Ovary (tissue), 9 donors: ENCODE measurements around the gene MESD. TPM values are rescaled to one million over a fixed set of nuclear protein-coding genes. Genes with fewer than 3 reads are reported as not detected.
"Not testable (repeated sequence)": the region's sequence is repeated elsewhere in the genome, so short reads cannot be mapped to it uniquely, and the experiment has no call there.

Experiments used
- DNase-seq, 5 donors: peaks; one replicate each; pipeline ENCODE4 v3.0.0-alpha.2; 2019 to 2020
- H3K27ac ChIP-seq, 2 donors: fragments of 200-600 bp; one replicate each; pipeline versions ENCODE4 v1.5.1 to v1.8.0; 2019 to 2022
- H3K27me3 ChIP-seq: fragments of 200-600 bp; one replicate; pipeline ENCODE4 v1.8.0; 2022
- H3K36me3 ChIP-seq: fragments of 200-600 bp; sonication (generic); one replicate; pipeline ENCODE4 v1.5.1; 2019
- H3K4me1 ChIP-seq: one replicate; pipeline ENCODE4 v1.8.1; 2013; ENCODE audit warnings: mild to moderate bottlenecking, moderate library complexity; ENCODE audit not compliant: insufficient read depth
- H3K4me3 ChIP-seq: fragments of 200-600 bp; sonication (generic); one replicate; pipeline ENCODE4 v1.5.1; 2017
- H3K9me3 ChIP-seq, 2 donors: fragments of 200-600 bp in 1 of 2; sonication (generic) in 1 of 2; one replicate each; pipeline versions ENCODE4 v1.5.1 to v1.8.1; 2013 to 2019; ENCODE audit warnings: mild to moderate bottlenecking in 1 of 2, moderate library complexity in 1 of 2
- CTCF ChIP-seq, 3 donors: fragments of 450-650 bp in 2 of 3; fragments of 200-600 bp in 1 of 3; IDR thresholded peaks; one replicate each; pipeline versions ENCODE4 v1.5.1 to v1.8.0; 2016 to 2022; ENCODE audit warnings: antibody characterized with exemption in 3 of 3, mild to moderate bottlenecking in 1 of 3
- EP300 ChIP-seq: sonication (generic); formaldehyde crosslinking; IDR thresholded peaks from one replicate; pipeline ENCODE4 v1.6.1; 2017; ENCODE audit warnings: antibody characterized with exemption
- POLR2A ChIP-seq: fragments of 450-650 bp; IDR thresholded peaks from one replicate; pipeline ENCODE4 v1.6.1; 2017; ENCODE audit warnings: antibody characterized with exemption, mild to moderate bottlenecking, moderate library complexity
- WGBS, 3 donors: extraction: QIAGEN DNeasy Blood & Tissue Kit in 1 of 3; methylation state at CpG; one replicate each; pipeline versions ENCODE4 v1.1.5 to v1.1.7; 2013 to 2017; 5-methylcytosine and 5-hydroxymethylcytosine counted together
- intact Hi-C, 4 donors: fragments of 100-400 bp; cut with DNase I; formaldehyde crosslinking; loops; one replicate each; pipeline versions ENCODE4 v1.11.0 to v1.15.1; 2022 to 2023
- polyA plus RNA-seq, 2 donors: library from polyadenylated mRNA; stranded (reverse); fragments of 200-250 nt in 1 of 2; fragments of 350-450 nt in 1 of 2; fragmentation: Illumina TruSeq in 1 of 2; extraction: RNeasy Lipid Tissue Mini Kit (QIAGEN cat#74804) in 1 of 2; gene quantifications; one replicate each; pipeline ENCODE4 v1.2.3, GENCODE V29; 2013 to 2014
- total RNA-seq, 7 donors: library from RNA; depleted of rRNA in 2 of 7; stranded (reverse); fragments of >200 nt in 2 of 7; fragmentation: NEBNext Ultra II Directional in 3 of 7; extraction: Animal tissue kit (Norgen Biotek cat#: 25700) in 3 of 7; gene quantifications; one replicate each; pipeline versions ENCODE4 v1.1.0 to v1.2.4, GENCODE V29; 2016 to 2023
- donor health status: DM: no; HTN: no; CAD: no; lungs with moderate emphysema.
- donor health status: DM: no; HTN: no; CAD: no.
- donor health status: Bipolar disorder and iron deficiency.
- donor health status: DM: yes; HTN: yes; CAD: no.
- donor health status: DM: no; HTN: no; CAD: no.
- donor health status: DM: yes; HTN: yes; CAD: no.

MESD gene
- total and polyA plus RNA-seq, 9 donors: 18.0 to 34.8 (median 29.3) TPM

GRCh38 chr15:80967451-80967850 lies 22.2 kb downstream of the MESD start:
- intact Hi-C loops: loop anchor here in 3 of 4 donors (5.0 to 10.0 kb wide), 4 partner anchors 183 to 510 kb away; partner anchors contain the start of gene CEMIP (in 2 of the 3)
- H3K27ac ChIP-seq: no peak overlapping the region
- no peaks in the 10 kb centered on the region for H3K9me3 ChIP-seq
- no peaks in the 10 kb centered on the region for H3K27me3 ChIP-seq
- no peak for TF ChIP-seq EP300
- no peak for TF ChIP-seq POLR2A
- TF ChIP-seq CTCF (IDR thresholded peaks at IDR 0.05): no peak
- peaks cover 3% of the 10 kb centered on the region for H3K4me1 ChIP-seq
- no peaks in the 10 kb centered on the region for H3K36me3 ChIP-seq
- peak in 1 of 5 donors; percentile 31 for DNase-seq
- no peak overlapping the region for H3K4me3 ChIP-seq
- 5 to 13% (median 13%) methylated on average over 3 of the region's 3 CpGs for WGBS, 3 donors

DNA sequence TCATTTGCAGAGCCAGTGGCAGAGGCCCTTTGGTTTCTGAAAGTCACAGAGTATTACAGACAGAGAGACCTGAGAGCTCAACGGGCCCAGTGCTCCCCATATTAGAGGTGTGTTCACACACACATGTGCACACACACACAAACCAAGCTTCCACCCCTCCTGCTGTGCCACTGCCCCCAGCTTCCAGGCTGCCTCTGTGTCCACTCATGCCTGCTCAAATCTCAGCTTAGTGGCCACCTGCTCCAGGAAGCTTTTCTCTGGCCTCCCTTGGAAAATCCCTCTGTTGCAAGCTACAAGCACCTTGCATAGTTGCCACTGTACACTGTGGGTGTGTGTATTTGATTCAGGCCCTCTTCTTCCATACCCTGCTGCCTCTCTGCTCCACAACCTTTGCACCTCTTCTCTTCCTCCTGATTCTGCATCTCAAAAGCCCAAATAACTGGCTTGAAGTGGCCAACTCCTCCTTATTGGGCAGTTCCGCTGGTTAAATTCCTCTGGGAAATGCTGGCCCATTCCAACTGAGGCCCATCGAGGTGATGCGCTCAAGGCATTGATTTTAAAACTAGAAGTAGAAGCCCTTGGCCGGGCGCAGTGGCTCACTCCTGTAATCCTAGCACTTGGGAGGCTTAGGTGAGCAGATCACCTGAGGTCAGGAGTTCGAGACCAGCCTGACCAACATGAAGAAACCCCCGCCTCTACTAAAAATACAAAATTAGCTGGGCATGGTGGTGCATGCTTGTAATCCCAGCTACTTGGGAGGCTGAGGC lies 23.0 kb downstream of the MESD start:
- 90 to 96% (median 95%) methylated on average over 8 of the region's 8 CpGs for WGBS, 3 donors
- Histone ChIP-seq H3K27ac (no peak overlapping the region), H3K4me1 (peaks cover 3% of the 10 kb centered on the region), H3K9me3 (no peaks in the 10 kb centered on the region), H3K4me3 (no peak overlapping the region), H3K27me3 (no peaks in the 10 kb centered on the region), H3K36me3 (no peaks in the 10 kb centered on the region)
- TF ChIP-seq EP300 (no peak), CTCF (IDR thresholded peaks at IDR 0.05) (no peak), POLR2A (no peak)
- no peak for DNase-seq
- intact Hi-C loops: loop anchor here in 3 of 4 donors (5.0 to 10.0 kb wide), 4 partner anchors 182 to 509 kb away; partner anchors contain the start of gene CEMIP (in 2 of the 3)

GRCh38 chr15:80965454-80965853 lies 24.2 kb downstream of the MESD start:
- DNase-seq, H3K36me3 ChIP-seq, H3K27me3 ChIP-seq, H3K4me1 ChIP-seq, H3K9me3 ChIP-seq, H3K27ac ChIP-seq, H3K4me3 ChIP-seq: not testable (repeated sequence)
- intact Hi-C loops: loop anchor here in 3 of 4 donors (5.0 to 10.0 kb wide), 4 partner anchors 181 to 508 kb away; partner anchors contain the start of gene CEMIP (in 2 of the 3)

- intact Hi-C loops: no loop called here
- H3K4me3 ChIP-seq: no peak overlapping the region
- H3K27ac ChIP-seq: no peak overlapping the region
- WGBS, 3 donors: 97 to 99% (median 97%) methylated on average over 9 of the region's 9 CpGs
- no peak for TF ChIP-seq CTCF (IDR thresholded peaks at IDR 0.05)
- no peak for TF ChIP-seq POLR2A
- no peak for TF ChIP-seq EP300
- no peaks in the 10 kb centered on the region for H3K9me3 ChIP-seq
- H3K27me3 ChIP-seq: no peaks in the 10 kb centered on the region
- H3K36me3 ChIP-seq: no peaks in the 10 kb centered on the region
- DNase-seq: no peak
- H3K4me1 ChIP-seq: peaks cover 6% of the 10 kb centered on the region
Observed at GRCh38 chr15:80958818-80959495, 30.7 kb downstream of the MESD start.

- Histone ChIP-seq H3K4me3 (no peak overlapping the region), H3K27ac (no peak overlapping the region), H3K27me3 (no peaks in the 10 kb centered on the region), H3K36me3 (no peaks in the 10 kb centered on the region), H3K4me1 (peaks cover 6% of the 10 kb centered on the region), H3K9me3 (no peaks in the 10 kb centered on the region)
- WGBS, 3 donors: 87 to 94% (median 92%) methylated on average over 2 of the region's 2 CpGs
- TF ChIP-seq EP300 (no peak), POLR2A (no peak), CTCF (IDR thresholded peaks at IDR 0.05) (no peak)
- intact Hi-C loops: no loop called here
- no peak for DNase-seq
Observed at GRCh38 chr15:80957976-80958375, 31.6 kb downstream of the MESD start.
